ENCODE data around the gene TAS2R38.

GRCh38 chr7:141974831-141975230, 1.3 kb upstream of the TAS2R38 start:
- TF ChIP-seq, protein P1, sequence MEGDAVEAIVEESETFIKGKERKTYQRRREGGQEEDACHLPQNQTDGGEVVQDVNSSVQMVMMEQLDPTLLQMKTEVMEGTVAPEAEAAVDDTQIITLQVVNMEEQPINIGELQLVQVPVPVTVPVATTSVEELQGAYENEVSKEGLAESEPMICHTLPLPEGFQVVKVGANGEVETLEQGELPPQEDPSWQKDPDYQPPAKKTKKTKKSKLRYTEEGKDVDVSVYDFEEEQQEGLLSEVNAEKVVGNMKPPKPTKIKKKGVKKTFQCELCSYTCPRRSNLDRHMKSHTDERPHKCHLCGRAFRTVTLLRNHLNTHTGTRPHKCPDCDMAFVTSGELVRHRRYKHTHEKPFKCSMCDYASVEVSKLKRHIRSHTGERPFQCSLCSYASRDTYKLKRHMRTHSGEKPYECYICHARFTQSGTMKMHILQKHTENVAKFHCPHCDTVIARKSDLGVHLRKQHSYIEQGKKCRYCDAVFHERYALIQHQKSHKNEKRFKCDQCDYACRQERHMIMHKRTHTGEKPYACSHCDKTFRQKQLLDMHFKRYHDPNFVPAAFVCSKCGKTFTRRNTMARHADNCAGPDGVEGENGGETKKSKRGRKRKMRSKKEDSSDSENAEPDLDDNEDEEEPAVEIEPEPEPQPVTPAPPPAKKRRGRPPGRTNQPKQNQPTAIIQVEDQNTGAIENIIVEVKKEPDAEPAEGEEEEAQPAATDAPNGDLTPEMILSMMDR (IDR thresholded peaks at IDR 0.05 in 8 of 11, conservative IDR thresholded peaks at IDR 0.05 in 3 of 11) = no peak
- TF ChIP-seq POLR2AphosphoS5 (IDR thresholded peaks at IDR 0.05) (no peak), POLR2A (IDR thresholded peaks at IDR 0.05) (no peak)

Data from spleen (tissue), 7 donors.